IgD-negative memory B cell (primary cell): Measurements from ENCODE around the gene OR4C5. TPM values are rescaled to one million over a fixed set of nuclear protein-coding genes. Genes with fewer than 3 reads are reported as not detected.
"Not testable (repeated sequence)": the region's sequence is repeated elsewhere in the genome, so short reads cannot be mapped to it uniquely, and the experiment has no call there.

ENCODE experiments used
- H3K27ac Mint-ChIP-seq, 3 donors: one replicate each; pipeline ENCODE4 v1.8.0; 2020 to 2022; ENCODE audit warnings: mild to moderate bottlenecking in 3 of 3, mixed read lengths in 3 of 3, moderate library complexity in 1 of 3
- H3K27me3 Mint-ChIP-seq: one replicate; pipeline ENCODE4 v1.8.0; 2021; ENCODE audit warnings: mixed read lengths
- H3K36me3 Mint-ChIP-seq: one replicate; pipeline ENCODE4 v1.8.0; 2020; ENCODE audit warnings: mild to moderate bottlenecking, mixed read lengths
- H3K4me1 Mint-ChIP-seq, 3 donors: one replicate each; pipeline ENCODE4 v1.8.0; 2020 to 2022; ENCODE audit warnings: mixed read lengths in 3 of 3, mild to moderate bottlenecking in 1 of 3
- H3K4me3 Mint-ChIP-seq, 4 donors: one replicate each; pipeline ENCODE4 v1.8.0; 2020 to 2022; ENCODE audit warnings: mild to moderate bottlenecking in 4 of 4, mixed read lengths in 4 of 4, moderate library complexity in 3 of 4
- H3K9me3 Mint-ChIP-seq, 3 donors: one replicate each; pipeline ENCODE4 v1.8.0; 2020 to 2021; ENCODE audit warnings: mixed read lengths in 3 of 3, mild to moderate bottlenecking in 1 of 3
- polyA plus RNA-seq: library from polyadenylated mRNA; unstranded; fragments of 300-500 nt; fragmentation: Illumina TruSeq; gene quantifications from one replicate; pipeline ENCODE4 v1.2.3, GENCODE V29; 2021

The OR4C5 gene
- not detected for polyA plus RNA-seq

DNA sequence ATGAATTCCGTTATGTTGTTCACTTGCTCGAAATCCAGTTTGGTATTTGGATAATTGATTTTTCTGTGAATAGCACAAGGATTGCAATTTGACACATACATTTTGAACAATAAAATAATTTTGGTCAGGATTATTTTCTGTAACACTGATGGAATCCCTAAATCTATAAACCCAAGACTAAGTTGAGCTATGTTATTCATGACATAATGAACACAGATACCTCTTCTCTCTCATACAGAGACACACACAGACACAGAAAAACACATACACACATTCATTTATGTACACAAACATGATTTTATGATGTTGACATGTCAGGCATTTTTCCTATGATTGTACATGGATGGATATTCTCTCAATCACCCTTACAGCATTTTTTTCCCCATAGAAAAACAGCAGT, at the start of gene OR4C5:
Gene OR4C5, minus strand, starts transcription at position 101 of the 400 bp plus-strand sequence. Its CDS starts 0 bp downstream, at position 101.
- Mint-ChIP-seq H3K4me3 (no peak within 1 kb of the TSS), H3K27ac (no peak within 1 kb of the TSS), H3K9me3 (peaks cover 0 to 9% (median 2%) of the 10 kb centered on the region in 3 donors), H3K27me3 (peaks cover 3% of the 10 kb centered on the region), H3K4me1 (no peaks in the 10 kb centered on the region), H3K36me3 (no peaks in the 10 kb centered on the region)

DNA sequence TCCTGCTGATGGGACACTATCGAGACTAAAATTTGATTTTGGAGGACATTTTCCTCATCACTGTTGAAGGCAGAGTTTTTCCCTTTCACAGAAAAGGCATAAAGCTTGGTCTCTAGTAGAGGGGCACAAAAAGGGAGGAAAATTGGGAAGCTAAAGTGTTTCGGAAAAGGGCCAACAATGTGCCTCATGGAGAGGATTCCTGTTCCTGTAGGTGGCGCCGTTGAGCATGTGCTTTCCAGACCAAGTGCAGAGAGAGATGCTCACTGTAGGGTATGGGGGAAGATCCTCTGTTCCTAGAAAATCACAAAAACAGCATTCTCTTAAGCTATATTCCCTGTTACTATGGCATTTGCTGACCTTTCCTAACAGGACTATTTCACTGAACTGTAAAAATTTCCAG, 18.4 kb upstream of the OR4C5 start:
- no peak overlapping the region for H3K4me3 Mint-ChIP-seq
- no peaks in the 10 kb centered on the region for H3K4me1 Mint-ChIP-seq
- peaks cover 3 to 23% (median 18%) of the 10 kb centered on the region in 3 donors for H3K9me3 Mint-ChIP-seq
- H3K27ac Mint-ChIP-seq, result no peak overlapping the region
- H3K36me3 Mint-ChIP-seq, result no peaks in the 10 kb centered on the region
- peaks cover 2% of the 10 kb centered on the region for H3K27me3 Mint-ChIP-seq

DNA sequence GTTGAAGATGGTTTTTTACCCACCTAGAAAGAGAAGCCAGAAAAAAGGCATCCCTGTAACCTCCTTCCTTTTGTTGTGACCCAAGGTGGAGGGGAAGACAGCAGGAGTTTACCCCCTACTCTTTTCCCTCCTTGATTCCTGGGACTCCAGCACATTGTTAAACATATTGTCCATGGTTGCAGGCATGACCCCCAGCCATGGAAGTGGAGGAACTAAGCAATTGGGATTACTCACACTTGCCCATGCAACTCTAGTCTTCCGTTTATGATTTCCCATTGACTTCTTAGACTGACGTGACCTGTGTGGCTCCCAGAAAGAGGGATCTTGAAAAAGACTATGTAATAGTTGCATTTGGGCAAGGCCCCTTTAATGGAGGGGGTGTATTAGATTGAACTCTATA, 17.9 kb upstream of the OR4C5 start:
- H3K9me3 Mint-ChIP-seq, result peaks cover 3 to 24% (median 19%) of the 10 kb centered on the region in 3 donors
- H3K27ac Mint-ChIP-seq, H3K4me1 Mint-ChIP-seq, H3K4me3 Mint-ChIP-seq, H3K27me3 Mint-ChIP-seq, H3K36me3 Mint-ChIP-seq: not testable (repeated sequence)

DNA sequence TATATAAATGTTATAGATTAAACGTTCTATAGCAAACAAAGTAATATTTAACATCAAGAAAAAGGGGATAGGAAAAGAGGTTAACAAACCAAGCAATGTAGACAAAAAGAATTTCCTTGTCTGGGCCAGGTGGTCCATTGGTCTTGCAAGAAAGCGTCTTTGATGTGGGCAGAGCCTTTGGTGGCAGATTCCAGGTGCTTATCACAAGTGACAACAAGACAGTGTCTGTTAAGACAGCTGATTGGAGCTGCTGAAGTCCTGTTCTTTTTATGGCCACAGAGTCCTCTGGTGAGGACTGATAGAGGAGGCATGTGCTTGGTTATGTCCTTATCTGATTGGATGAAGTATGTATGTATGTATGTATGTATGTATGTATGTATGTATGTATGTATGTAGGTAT, 5.0 kb downstream of the OR4C5 start:
- not testable (repeated sequence) for H3K4me1 Mint-ChIP-seq, H3K4me3 Mint-ChIP-seq, H3K27ac Mint-ChIP-seq, H3K27me3 Mint-ChIP-seq, H3K36me3 Mint-ChIP-seq
- H3K9me3 Mint-ChIP-seq, result peaks cover 0 to 12% (median 4%) of the 10 kb centered on the region in 3 donors

DNA sequence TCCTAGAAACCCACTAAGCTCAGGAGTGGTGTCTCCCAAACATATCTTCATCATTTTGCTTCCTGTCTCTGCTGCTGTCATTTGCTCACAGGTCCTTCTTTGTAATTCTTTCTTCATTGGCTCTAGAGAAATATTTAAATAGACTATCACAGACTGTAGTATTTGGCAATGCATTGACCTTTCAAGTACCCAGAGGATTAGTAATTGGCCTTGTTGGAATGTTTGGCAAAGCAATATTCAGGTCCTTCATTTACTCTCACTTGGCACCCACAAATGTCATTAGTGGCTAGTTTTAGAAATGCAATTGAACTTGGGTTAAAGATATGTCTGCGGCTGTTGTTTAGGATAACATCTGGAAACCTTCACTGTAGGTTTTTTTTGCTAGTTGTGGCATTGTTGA, 11.6 kb downstream of the OR4C5 start:
- no peak overlapping the region for H3K27ac Mint-ChIP-seq
- H3K9me3 Mint-ChIP-seq, result peaks cover 0 to 5% (median 4%) of the 10 kb centered on the region in 3 donors
- H3K4me1 Mint-ChIP-seq, result no peaks in the 10 kb centered on the region
- H3K36me3 Mint-ChIP-seq, result no peaks in the 10 kb centered on the region
- no peak overlapping the region for H3K4me3 Mint-ChIP-seq
- peaks cover 2% of the 10 kb centered on the region for H3K27me3 Mint-ChIP-seq

DNA sequence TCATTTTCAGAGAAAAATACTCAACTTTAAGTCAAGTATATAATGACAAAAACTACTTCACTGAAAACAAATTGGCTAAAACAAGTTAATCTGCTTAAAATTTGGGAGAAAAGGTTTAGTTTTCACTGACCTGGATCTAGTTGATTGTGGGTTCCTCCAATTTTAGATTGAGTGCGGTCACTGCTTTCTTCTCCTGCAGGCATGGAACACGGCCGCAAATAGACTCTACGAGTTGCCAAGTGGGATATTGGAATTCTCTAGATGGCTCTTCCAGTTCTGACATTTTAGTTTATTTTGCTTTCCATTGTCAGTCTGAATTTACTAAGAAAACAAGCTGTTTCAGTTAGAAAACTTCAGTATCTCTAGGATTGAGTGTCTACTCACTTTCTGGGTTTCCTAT, 12.3 kb downstream of the OR4C5 start:
- H3K4me1 Mint-ChIP-seq, result no peaks in the 10 kb centered on the region
- no peak overlapping the region for H3K4me3 Mint-ChIP-seq
- peaks cover 0 to 5% (median 4%) of the 10 kb centered on the region in 3 donors for H3K9me3 Mint-ChIP-seq
- H3K27ac Mint-ChIP-seq, result no peak overlapping the region
- no peaks in the 10 kb centered on the region for H3K36me3 Mint-ChIP-seq
- H3K27me3 Mint-ChIP-seq, result peaks cover 2% of the 10 kb centered on the region

DNA sequence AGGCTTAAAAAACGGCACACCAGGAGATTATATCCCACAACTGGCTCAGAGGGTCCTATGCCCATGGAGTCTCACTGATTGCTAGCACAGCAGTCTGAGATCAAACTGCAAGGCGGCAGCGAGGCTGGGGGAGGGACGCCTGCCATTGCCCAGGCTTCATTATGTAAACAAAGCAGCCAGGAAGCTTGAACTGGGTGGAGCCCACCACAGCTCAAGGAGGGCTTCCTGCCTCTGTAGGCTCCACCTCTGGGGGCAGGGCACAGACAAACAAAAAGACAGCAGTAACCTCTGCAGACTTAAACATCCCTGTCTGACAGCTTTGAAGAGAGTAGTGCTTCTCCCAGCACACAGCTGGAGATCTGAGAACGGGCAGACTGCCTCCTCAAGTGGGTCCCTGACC, 20.0 kb downstream of the OR4C5 start:
- not testable (repeated sequence) for H3K27me3 Mint-ChIP-seq, H3K4me3 Mint-ChIP-seq, H3K36me3 Mint-ChIP-seq, H3K4me1 Mint-ChIP-seq
- H3K27ac Mint-ChIP-seq, result peak overlapping the region in 1 of 3 donors; percentile 23
- H3K9me3 Mint-ChIP-seq, result peaks cover 0 to 12% (median 5%) of the 10 kb centered on the region in 3 donors

DNA sequence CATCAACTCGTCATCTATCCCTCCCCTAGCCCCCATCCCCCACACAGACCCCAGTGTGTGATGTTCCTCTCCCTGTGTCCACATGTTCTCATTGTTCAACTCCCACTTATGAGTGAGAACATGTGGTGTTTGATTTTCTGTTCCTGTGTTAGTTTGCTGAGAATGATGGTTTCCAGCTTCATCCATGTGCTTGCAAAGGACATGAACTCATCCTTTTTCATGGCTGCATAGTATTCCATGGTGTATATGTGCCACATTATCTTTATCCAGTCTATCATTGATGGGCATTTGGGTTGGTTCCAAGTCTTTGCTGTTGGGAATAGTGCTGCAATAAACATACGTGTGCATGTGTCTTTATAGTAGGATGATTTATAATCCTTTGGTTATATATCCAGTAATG, 23.8 kb downstream of the OR4C5 start:
- not testable (repeated sequence) for H3K4me3 Mint-ChIP-seq, H3K9me3 Mint-ChIP-seq, H3K27me3 Mint-ChIP-seq, H3K36me3 Mint-ChIP-seq, H3K4me1 Mint-ChIP-seq, H3K27ac Mint-ChIP-seq

DNA sequence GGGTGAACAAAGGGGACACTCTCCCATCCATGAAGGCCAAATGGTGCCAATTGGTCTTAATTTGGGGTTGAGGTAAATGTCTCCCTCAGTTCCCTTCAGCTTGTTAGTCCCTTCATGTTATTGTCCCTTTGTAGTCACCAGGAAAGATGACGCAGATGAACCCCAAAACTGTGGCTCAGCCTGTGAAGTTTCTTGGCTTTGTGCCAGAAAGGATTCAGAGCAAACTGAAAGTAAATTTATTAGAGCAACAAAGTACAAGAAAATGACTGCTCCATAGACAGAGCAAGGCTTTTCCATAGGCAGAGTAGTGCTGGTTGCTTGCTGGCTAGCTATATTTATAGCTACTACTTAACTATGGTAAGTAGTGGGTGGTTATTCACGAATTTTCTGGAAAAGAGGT, 24.8 kb downstream of the OR4C5 start:
- H3K27me3 Mint-ChIP-seq, result no peaks in the 10 kb centered on the region
- H3K36me3 Mint-ChIP-seq, result peaks cover 2% of the 10 kb centered on the region
- H3K4me3 Mint-ChIP-seq, result no peak overlapping the region
- H3K27ac Mint-ChIP-seq, result no peak overlapping the region
- H3K4me1 Mint-ChIP-seq, result peaks cover 0 to 3% (median 0%) of the 10 kb centered on the region in 3 donors
- H3K9me3 Mint-ChIP-seq, result peaks cover 0 to 4% (median 3%) of the 10 kb centered on the region in 3 donors

DNA sequence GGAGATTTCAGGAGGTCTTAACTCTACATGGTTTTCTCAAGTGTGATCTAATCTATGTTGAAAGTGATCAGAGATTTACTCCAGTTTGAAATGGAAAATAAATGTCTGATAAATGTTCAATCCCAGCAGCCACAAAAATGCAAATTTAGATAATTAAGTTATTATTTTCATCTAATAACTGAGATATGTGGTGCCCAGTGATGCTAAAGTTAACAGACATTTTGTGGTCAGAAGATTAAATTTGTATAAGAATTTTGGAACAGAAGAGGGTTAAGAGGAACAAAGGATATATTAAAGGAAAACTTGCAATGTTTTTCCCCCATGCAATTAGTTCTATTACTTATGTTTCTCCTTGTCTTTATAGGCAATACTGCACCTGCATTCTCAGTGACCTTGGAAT, 41.6 kb downstream of the OR4C5 start, which contains the start of gene OR4C3:
Gene OR4C3, plus strand, starts transcription at position 301 of the 400 bp plus-strand sequence. CDS start 102 bp downstream, outside the sequence.
- not testable (repeated sequence) for H3K4me1 Mint-ChIP-seq, H3K27ac Mint-ChIP-seq, H3K4me3 Mint-ChIP-seq, H3K9me3 Mint-ChIP-seq, H3K27me3 Mint-ChIP-seq, H3K36me3 Mint-ChIP-seq

DNA sequence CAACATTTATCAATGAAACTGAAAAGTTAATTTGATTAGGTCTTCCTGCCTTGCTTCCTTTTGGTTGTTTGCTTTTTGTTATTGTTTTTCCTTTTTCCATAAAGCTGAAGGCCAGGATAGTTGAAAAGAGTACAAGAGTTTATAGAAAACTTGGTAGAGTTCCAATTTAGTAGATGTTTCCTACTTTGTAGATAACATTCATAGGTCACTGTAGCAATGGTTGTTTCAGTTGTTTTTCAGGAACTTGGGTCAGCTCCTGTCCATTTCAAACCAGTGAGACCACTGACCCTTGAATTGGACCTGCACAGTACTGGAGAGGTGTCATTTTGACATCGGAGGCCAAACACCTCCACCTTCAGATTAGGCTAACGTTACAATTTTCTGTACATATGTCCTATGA, 46.5 kb downstream of the OR4C5 start:
- not testable (repeated sequence) for H3K36me3 Mint-ChIP-seq, H3K4me3 Mint-ChIP-seq, H3K27ac Mint-ChIP-seq, H3K27me3 Mint-ChIP-seq, H3K4me1 Mint-ChIP-seq, H3K9me3 Mint-ChIP-seq

Other genes starting within 250 kb of the OR4C5 start
- gene OR4B1, start 149.7 kb downstream of the OR4C5 start, polyA plus RNA-seq, result not detected
- not detected for gene OR4X2, start 121.4 kb downstream of the OR4C5 start, polyA plus RNA-seq
- not detected for gene OR4X1, start 102.6 kb downstream of the OR4C5 start, polyA plus RNA-seq
- gene OR4S1, start 60.2 kb downstream of the OR4C5 start, polyA plus RNA-seq, result not detected
- gene OR4C3, start 41.5 kb downstream of the OR4C5 start, polyA plus RNA-seq, result not detected
- gene OR4A47, start 122.3 kb upstream of the OR4C5 start, polyA plus RNA-seq, result not detected